OCI-LY3 (cell line): ENCODE results near the gene CTNNA3.

Experiments used
- H2AFZ ChIP-seq: fragments of 200-600, 300-600 bp; shearing (Covaris generic); 2 replicates; pipeline ENCODE4 v1.6.0; 2014; ENCODE audit warnings: antibody characterized with exemption, low read depth, low read length
- H3K27ac ChIP-seq: fragments of 200-600, 300-600 bp; sonication (generic); 2 replicates; pipeline ENCODE4 v1.5.1; 2014; ENCODE audit warnings: mild to moderate bottlenecking, low read length, moderate library complexity, mixed read lengths
- H3K27me3 ChIP-seq: fragments of 200-600, 300-600 bp; sonication (generic); 2 replicates; pipeline ENCODE4 v1.6.1; 2014; ENCODE audit warnings: low read depth, low read length, mixed read lengths
- H3K36me3 ChIP-seq: fragments of 200-600, 300-600 bp; sonication (generic); replicated peaks from 2 replicates; pipeline ENCODE3; 2014; ENCODE audit warnings: low read depth, low read length, mixed read lengths
- H3K4me1 ChIP-seq: fragments of 300-600, 200-600 bp; sonication (generic); 2 replicates; pipeline ENCODE4 v1.6.1; 2014; ENCODE audit warnings: low read length, mixed read lengths
- H3K4me2 ChIP-seq: fragments of 200-600, 300-600 bp; sonication (generic); 2 replicates; pipeline ENCODE4 v1.6.1; 2014; ENCODE audit warnings: low read length, mixed read lengths
- H3K4me3 ChIP-seq: fragments of 300-600, 200-600 bp; sonication (generic); 2 replicates; pipeline ENCODE4 v1.5.1; 2014; ENCODE audit warnings: antibody characterized with exemption, mild to moderate bottlenecking, low read length, moderate library complexity
- H3K79me2 ChIP-seq: fragments of 300-600, 200-600 bp; shearing (Covaris generic); 2 replicates; pipeline ENCODE4 v1.6.1; 2014; ENCODE audit warnings: mild to moderate bottlenecking, low read length, mixed read lengths
- H3K9ac ChIP-seq: fragments of 300-600, 200-600 bp; shearing (Covaris generic); 2 replicates; pipeline ENCODE4 v1.6.0; 2014; ENCODE audit warnings: mild to moderate bottlenecking, low read length, moderate library complexity
- H3K9me3 ChIP-seq: fragments of 200-600, 300-600 bp; shearing (Covaris generic); 2 replicates; pipeline ENCODE4 v1.6.1; 2014; ENCODE audit warnings: low read length, mixed read lengths; ENCODE audit not compliant: insufficient read depth
- H4K20me1 ChIP-seq: fragments of 200-600, 300-600 bp; sonication (generic); 2 replicates; pipeline ENCODE4 v1.6.1; 2016; ENCODE audit warnings: low read length, mixed read lengths; ENCODE audit not compliant: insufficient read depth
- CTCF ChIP-seq: fragments of 200-600, 300-600 bp; sonication (generic); IDR thresholded peaks from 2 replicates; pipeline ENCODE4 v1.5.1; 2014; ENCODE audit warnings: antibody characterized with exemption, low read length, low read depth
- EZH2phosphoT487 ChIP-seq: fragments of 200-600 bp; shearing (Covaris generic); IDR thresholded peaks from 2 replicates; pipeline ENCODE4 v1.6.1; 2018; ENCODE audit warnings: antibody characterized with exemption, mixed run types, low read depth

CTNNA3 gene

GRCh38 chr10:66214721-66215404 is 1481.1 kb downstream of the CTNNA3 start:
- H3K36me3 ChIP-seq = no peaks in the 10 kb centered on the region
- no peak overlapping the region for H2AFZ ChIP-seq
- no peaks in the 10 kb centered on the region for H4K20me1 ChIP-seq
- no peak overlapping the region for H3K4me2 ChIP-seq
- no peaks in the 10 kb centered on the region for H3K9me3 ChIP-seq
- TF ChIP-seq CTCF = 0 out of 2 replicates have a peak, but pooled peaks have one; percentile 18
- TF ChIP-seq EZH2phosphoT487 = no peak
- no peaks in the 10 kb centered on the region for H3K79me2 ChIP-seq
- H3K27me3 ChIP-seq = no peaks in the 10 kb centered on the region
- no peak overlapping the region for H3K9ac ChIP-seq
- H3K4me1 ChIP-seq = no peaks in the 10 kb centered on the region
- no peak overlapping the region for H3K4me3 ChIP-seq
- no peak overlapping the region for H3K27ac ChIP-seq

GRCh38 chr10:66209025-66209424 is 1487.0 kb downstream of the CTNNA3 start:
- Histone ChIP-seq H3K4me2 (no peak overlapping the region), H3K9me3 (no peaks in the 10 kb centered on the region), H3K79me2 (no peaks in the 10 kb centered on the region), H4K20me1 (no peaks in the 10 kb centered on the region), H3K4me1 (no peaks in the 10 kb centered on the region), H3K4me3 (no peak overlapping the region), H3K9ac (no peak overlapping the region), H3K27ac (no peak overlapping the region), H2AFZ (no peak overlapping the region), H3K36me3 (no peaks in the 10 kb centered on the region), H3K27me3 (no peaks in the 10 kb centered on the region)
- TF ChIP-seq EZH2phosphoT487 = no peak
- no peak for TF ChIP-seq CTCF

GRCh38 chr10:66204838-66205237 is 1491.2 kb downstream of the CTNNA3 start:
- H2AFZ ChIP-seq = no peak overlapping the region
- H3K36me3 ChIP-seq = no peaks in the 10 kb centered on the region
- H3K4me2 ChIP-seq = no peak overlapping the region
- H3K79me2 ChIP-seq = no peaks in the 10 kb centered on the region
- no peaks in the 10 kb centered on the region for H4K20me1 ChIP-seq
- H3K9ac ChIP-seq = no peak overlapping the region
- H3K4me3 ChIP-seq = no peak overlapping the region
- no peaks in the 10 kb centered on the region for H3K4me1 ChIP-seq
- no peak for TF ChIP-seq CTCF
- TF ChIP-seq EZH2phosphoT487 = no peak
- H3K9me3 ChIP-seq = no peaks in the 10 kb centered on the region
- H3K27ac ChIP-seq = no peak overlapping the region
- H3K27me3 ChIP-seq = no peaks in the 10 kb centered on the region

GRCh38 chr10:66202101-66202500 is 1493.9 kb downstream of the CTNNA3 start:
- no peaks in the 10 kb centered on the region for H3K36me3 ChIP-seq
- H3K4me3 ChIP-seq = no peak overlapping the region
- no peaks in the 10 kb centered on the region for H3K27me3 ChIP-seq
- no peak overlapping the region for H2AFZ ChIP-seq
- H3K4me2 ChIP-seq = no peak overlapping the region
- no peaks in the 10 kb centered on the region for H4K20me1 ChIP-seq
- H3K27ac ChIP-seq = no peak overlapping the region
- no peak overlapping the region for H3K9ac ChIP-seq
- TF ChIP-seq CTCF (no peak), EZH2phosphoT487 (no peak)
- H3K9me3 ChIP-seq = no peaks in the 10 kb centered on the region
- H3K79me2 ChIP-seq = no peaks in the 10 kb centered on the region
- H3K4me1 ChIP-seq = no peaks in the 10 kb centered on the region
